Spleen (tissue), 7 donors: ENCODE results near the gene NUP35.

ENCODE experiments used
- CTCF ChIP-seq, 11 experiments: fragments of 200-600 bp in 7 of 11; fragments of 450-650 bp in 4 of 11; sonication (generic) in 4 of 11; IDR thresholded peaks in 8 of 11; conservative IDR thresholded peaks in 3 of 11; 1 replicate in 7 of 11; 2 replicates in 4 of 11; pipeline versions ENCODE4 v1.4.0 to v1.8.0; 2016 to 2021; ENCODE audit warnings: antibody characterized with exemption in 11 of 11, inconsistent platforms in 4 of 11, mild to moderate bottlenecking in 1 of 11
- POLR2AphosphoS5 ChIP-seq, 3 donors: sonication (generic); formaldehyde crosslinking; IDR thresholded peaks; one replicate each; pipeline ENCODE4 v1.5.1; 2017; ENCODE audit warnings: antibody characterized with exemption in 3 of 3
- donor health status: DM: no; HTN: no; CAD: no; lungs with moderate emphysema.
- donor health status: DM: no; HTN: no; CAD: no.
- donor health status: DM: no; HTN: no; CAD: no.

- no peak for TF ChIP-seq CTCF (IDR thresholded peaks at IDR 0.05 in 8 of 11, conservative IDR thresholded peaks at IDR 0.05 in 3 of 11)
- TF ChIP-seq POLR2AphosphoS5 (IDR thresholded peaks at IDR 0.05): no peak
Observed at GRCh38 chr2:183195998-183196409, 71.8 kb downstream of the NUP35 start.
